Endothelial cell (in vitro differentiated cells): ENCODE data around the gene TAS1R3. TPM values are rescaled to one million over a fixed set of nuclear protein-coding genes. Genes with fewer than 3 reads are reported as not detected.

Source experiments
- DNase-seq: peaks from one replicate; pipeline ENCODE4 v3.0.0; 2021; ENCODE audit warnings: low spot score
- H3K27ac Mint-ChIP-seq: one replicate; pipeline ENCODE4 v1.8.0; 2021; ENCODE audit warnings: mixed read lengths, inconsistent platforms; ENCODE audit not compliant: unreplicated experiment
- H3K27me3 Mint-ChIP-seq: one replicate; pipeline ENCODE4 v1.8.0; 2021; ENCODE audit warnings: mild to moderate bottlenecking, moderate library complexity, mixed read lengths, inconsistent platforms; ENCODE audit not compliant: unreplicated experiment
- H3K36me3 Mint-ChIP-seq: one replicate; pipeline ENCODE4 v1.8.0; 2021; ENCODE audit warnings: mild to moderate bottlenecking, low read depth, mixed read lengths, inconsistent platforms; ENCODE audit not compliant: unreplicated experiment
- H3K4me1 Mint-ChIP-seq: one replicate; pipeline ENCODE4 v1.8.0; 2021; ENCODE audit warnings: mild to moderate bottlenecking, mixed read lengths, inconsistent platforms; ENCODE audit not compliant: unreplicated experiment
- H3K4me3 Mint-ChIP-seq: one replicate; pipeline ENCODE4 v1.8.0; 2021; ENCODE audit warnings: mild to moderate bottlenecking, mixed read lengths, inconsistent platforms; ENCODE audit not compliant: unreplicated experiment
- H3K9me3 Mint-ChIP-seq: one replicate; pipeline ENCODE4 v1.8.0; 2021; ENCODE audit warnings: mixed read lengths, inconsistent platforms; ENCODE audit not compliant: unreplicated experiment
- long read RNA-seq: library from polyadenylated mRNA; unstranded; transcript quantifications from one replicate; pipeline ENCODE4 v2.0.0, GENCODE V29; 2020; ENCODE audit not compliant: unreplicated experiment
- total RNA-seq: library from RNA; stranded (reverse); fragmentation: NEBNext Ultra II Directional; extraction: Animal tissue kit (Norgen Biotek cat#: 25700); gene quantifications from one replicate; pipeline ENCODE4 v1.2.1, GENCODE V29; 2021; ENCODE audit not compliant: unreplicated experiment
- TF ChIP-seq, protein P1 (sequence below): fragments of 200-600 bp; sonication (generic); IDR thresholded peaks from one replicate; pipeline ENCODE4 v1.5.0; 2021; ENCODE audit warnings: antibody characterized with exemption; ENCODE audit not compliant: unreplicated experiment

Gene TAS1R3
- 1.2 TPM for total RNA-seq
- long read RNA-seq, result 0 reads

- H3K27me3 Mint-ChIP-seq, result peaks cover 14% of the 10 kb centered on the region
- H3K36me3 Mint-ChIP-seq, result peaks cover 8% of the 10 kb centered on the region
- no peak within 1 kb of the TSS for H3K27ac Mint-ChIP-seq
- DNase-seq, result no peak
- H3K4me1 Mint-ChIP-seq, result peaks cover 1% of the 10 kb centered on the region
- H3K9me3 Mint-ChIP-seq, result no peaks in the 10 kb centered on the region
- peak within 1 kb of the TSS; percentile 79 for H3K4me3 Mint-ChIP-seq
- TF ChIP-seq, protein P1, sequence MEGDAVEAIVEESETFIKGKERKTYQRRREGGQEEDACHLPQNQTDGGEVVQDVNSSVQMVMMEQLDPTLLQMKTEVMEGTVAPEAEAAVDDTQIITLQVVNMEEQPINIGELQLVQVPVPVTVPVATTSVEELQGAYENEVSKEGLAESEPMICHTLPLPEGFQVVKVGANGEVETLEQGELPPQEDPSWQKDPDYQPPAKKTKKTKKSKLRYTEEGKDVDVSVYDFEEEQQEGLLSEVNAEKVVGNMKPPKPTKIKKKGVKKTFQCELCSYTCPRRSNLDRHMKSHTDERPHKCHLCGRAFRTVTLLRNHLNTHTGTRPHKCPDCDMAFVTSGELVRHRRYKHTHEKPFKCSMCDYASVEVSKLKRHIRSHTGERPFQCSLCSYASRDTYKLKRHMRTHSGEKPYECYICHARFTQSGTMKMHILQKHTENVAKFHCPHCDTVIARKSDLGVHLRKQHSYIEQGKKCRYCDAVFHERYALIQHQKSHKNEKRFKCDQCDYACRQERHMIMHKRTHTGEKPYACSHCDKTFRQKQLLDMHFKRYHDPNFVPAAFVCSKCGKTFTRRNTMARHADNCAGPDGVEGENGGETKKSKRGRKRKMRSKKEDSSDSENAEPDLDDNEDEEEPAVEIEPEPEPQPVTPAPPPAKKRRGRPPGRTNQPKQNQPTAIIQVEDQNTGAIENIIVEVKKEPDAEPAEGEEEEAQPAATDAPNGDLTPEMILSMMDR, result no peak
Observed at GRCh38 chr1:1331068-1331965, at the start of gene TAS1R3. TAS1R3 (plus strand) TSS chr1:1331280; CDS start chr1:1331346, 66 bp downstream.

- Mint-ChIP-seq H3K36me3 (no peaks in the 10 kb centered on the region), H3K9me3 (no peaks in the 10 kb centered on the region), H3K27ac (no peak overlapping the region), H3K4me3 (no peak overlapping the region), H3K27me3 (peaks cover 7% of the 10 kb centered on the region), H3K4me1 (no peaks in the 10 kb centered on the region)
- TF ChIP-seq, protein P1, result no peak
- no peak for DNase-seq
Observed at GRCh38 chr1:1281533-1282321, 49.4 kb upstream of the TAS1R3 start.

DNA sequence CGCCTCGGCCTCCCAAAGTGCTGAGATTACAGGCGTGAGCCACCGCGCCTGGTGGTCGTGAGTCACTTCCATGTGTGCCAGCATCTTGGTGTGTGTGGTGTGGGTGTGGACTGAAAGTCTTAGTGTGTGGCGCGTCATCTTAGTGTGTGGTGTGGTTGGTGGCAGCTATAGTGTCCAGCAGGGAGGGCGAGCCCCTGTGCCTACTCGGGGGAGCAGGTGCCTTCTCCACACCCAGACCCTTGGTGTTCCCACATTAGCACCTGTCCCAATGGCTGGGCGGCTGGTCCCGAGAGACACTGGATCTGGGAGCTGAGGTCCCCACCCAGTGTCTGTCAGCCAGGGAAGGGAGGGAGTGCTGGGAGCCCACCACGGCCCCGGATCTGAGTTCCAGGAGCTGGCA lies 48.1 kb upstream of the TAS1R3 start:
- Mint-ChIP-seq H3K9me3 (no peaks in the 10 kb centered on the region), H3K4me1 (no peaks in the 10 kb centered on the region), H3K4me3 (no peak overlapping the region), H3K27me3 (peaks cover 7% of the 10 kb centered on the region), H3K36me3 (no peaks in the 10 kb centered on the region), H3K27ac (no peak overlapping the region)
- TF ChIP-seq, protein P1, result no peak
- DNase-seq, result no peak

DNA sequence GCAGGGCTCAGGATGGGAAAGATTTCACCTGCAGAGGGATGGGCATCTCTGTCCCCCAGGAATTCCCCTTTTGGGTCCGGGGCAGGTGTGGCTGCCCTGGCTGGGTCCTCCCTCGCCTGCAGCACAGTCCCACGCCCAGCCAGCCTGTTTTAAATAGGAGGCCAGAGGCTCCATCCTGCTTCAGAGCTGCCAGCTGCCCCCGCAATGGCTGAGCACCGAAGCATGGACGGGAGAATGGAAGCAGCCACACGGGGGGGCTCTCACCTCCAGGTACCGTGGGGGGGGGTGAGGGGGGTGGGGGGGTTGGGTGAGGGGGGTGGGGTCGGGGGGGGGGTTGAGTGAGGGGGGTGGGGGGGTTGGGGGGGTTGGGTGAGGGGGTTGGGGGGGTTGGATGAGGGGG lies 47.3 kb upstream of the TAS1R3 start:
- Mint-ChIP-seq H3K27me3 (peaks cover 7% of the 10 kb centered on the region), H3K36me3 (no peaks in the 10 kb centered on the region), H3K27ac (no peak overlapping the region), H3K4me3 (no peak overlapping the region), H3K9me3 (no peaks in the 10 kb centered on the region), H3K4me1 (no peaks in the 10 kb centered on the region)
- TF ChIP-seq, protein P1, result no peak
- no peak for DNase-seq
